GM23338 (cell line): ENCODE measurements around the gene S1PR2. TPM values are rescaled to one million over a fixed set of nuclear protein-coding genes. Genes with fewer than 3 reads are reported as not detected.

Experiments used
- ATAC-seq: fragments of 200-7000 bp; cut with Tn5 transposase; 3 replicates; pipeline ENCODE4 v1.9.1; 2020
- DNase-seq: peaks from one replicate; pipeline ENCODE4 v3.0.0-alpha.2; 2015; ENCODE audit warnings: low spot score
- H2AFZ ChIP-seq: fragments of 200-600 bp; sonication (generic); 2 replicates; pipeline ENCODE4 v1.8.0; 2016; ENCODE audit warnings: antibody characterized with exemption, mild to moderate bottlenecking, moderate library complexity
- H3F3A ChIP-seq: fragments of 200-600 bp; sonication (generic); replicated peaks from 2 replicates; pipeline ENCODE4 v1.8.0; 2017; ENCODE audit warnings: antibody characterized with exemption, mixed run types, low read depth
- H3K27ac ChIP-seq: fragments of 200-600 bp; sonication (generic); 2 replicates; pipeline ENCODE4 v1.6.1; 2016; ENCODE audit warnings: low read depth
- H3K27me3 ChIP-seq: fragments of 200-600 bp; sonication (generic); 2 replicates; pipeline ENCODE4 v1.8.0; 2016; ENCODE audit warnings: mild to moderate bottlenecking, mixed run types, moderate library complexity; ENCODE audit not compliant: insufficient read depth
- H3K36me3 ChIP-seq: fragments of 200-600 bp; sonication (generic); 2 replicates; pipeline ENCODE4 v1.8.0; 2016; ENCODE audit warnings: mild to moderate bottlenecking; ENCODE audit not compliant: insufficient read depth
- H3K4me1 ChIP-seq: fragments of 200-600 bp; sonication (generic); 2 replicates; pipeline ENCODE4 v1.8.0; 2016; ENCODE audit warnings: mild to moderate bottlenecking, moderate library complexity; ENCODE audit not compliant: insufficient read depth
- H3K4me2 ChIP-seq: fragments of 200-600 bp; sonication (generic); 2 replicates; pipeline ENCODE4 v1.7.1; 2017; ENCODE audit warnings: mixed run types
- H3K4me3 ChIP-seq: fragments of 200-600 bp; sonication (generic); 2 replicates; pipeline ENCODE4 v1.6.1; 2016; ENCODE audit warnings: mixed run types
- H3K79me2 ChIP-seq: fragments of 200-600 bp; sonication (generic); replicated peaks from 2 replicates; pipeline ENCODE4 v1.8.0; 2017; ENCODE audit warnings: mild to moderate bottlenecking; ENCODE audit not compliant: insufficient read depth
- H3K9me2 ChIP-seq: fragments of 200-600 bp; sonication (generic); 2 replicates; pipeline ENCODE4 v1.8.0; 2017; ENCODE audit not compliant: insufficient read depth
- H4K20me1 ChIP-seq: fragments of 200-600 bp; sonication (generic); replicated peaks from 2 replicates; pipeline ENCODE4 v1.8.0; 2017; ENCODE audit warnings: mild to moderate bottlenecking; ENCODE audit not compliant: insufficient read depth
- H3K27ac Mint-ChIP-seq: 2 replicates; pipeline ENCODE4 v1.8.0; 2020; ENCODE audit warnings: inconsistent platforms, mild to moderate bottlenecking, moderate library complexity, mixed read lengths
- H3K27me3 Mint-ChIP-seq: 3 replicates; pipeline ENCODE4 v1.8.0; 2022; ENCODE audit warnings: low read depth, mild to moderate bottlenecking, moderate library complexity, mixed read lengths, inconsistent platforms; ENCODE audit not compliant: insufficient read depth, poor library complexity
- H3K36me3 Mint-ChIP-seq: 3 replicates; pipeline ENCODE4 v1.8.0; 2021; ENCODE audit warnings: low read depth, mild to moderate bottlenecking, inconsistent platforms, moderate library complexity, mixed read lengths
- H3K4me1 Mint-ChIP-seq: 3 replicates; pipeline ENCODE4 v1.8.0; 2020; ENCODE audit warnings: mild to moderate bottlenecking, inconsistent platforms, mixed read lengths
- H3K4me3 Mint-ChIP-seq: 3 replicates; pipeline ENCODE4 v1.8.0; 2021; ENCODE audit warnings: moderate library complexity, mild to moderate bottlenecking, inconsistent platforms, mixed read lengths
- H3K9me3 Mint-ChIP-seq: 3 replicates; pipeline ENCODE4 v1.8.0; 2020; ENCODE audit warnings: moderate library complexity, mild to moderate bottlenecking, inconsistent platforms, mixed read lengths
- CREB1 ChIP-seq: fragments of 250-450 bp; sonication (Bioruptor Pico); IDR thresholded peaks from 2 replicates; pipeline ENCODE4 v1.5.0; 2020; ENCODE audit warnings: low read depth, mild to moderate bottlenecking, moderate library complexity
- ETS1 ChIP-seq: IDR thresholded peaks from 2 replicates; pipeline ENCODE4 v1.6.1; 2016; ENCODE audit warnings: antibody characterized with exemption
- EZH2 ChIP-seq: fragments of 200-600 bp; sonication (generic); IDR thresholded peaks from one replicate; pipeline ENCODE4 v1.8.0; 2017; ENCODE audit warnings: antibody characterized with exemption, mild to moderate bottlenecking, low read depth; ENCODE audit not compliant: unreplicated experiment
- NANOG ChIP-seq: IDR thresholded peaks from 2 replicates; pipeline ENCODE4 v1.6.1; 2016; ENCODE audit warnings: antibody characterized with exemption, borderline replicate concordance
- POLR2AphosphoS5 ChIP-seq: IDR thresholded peaks from 2 replicates; pipeline ENCODE4 v1.6.1; 2016; ENCODE audit warnings: antibody characterized with exemption, low read depth
- REST ChIP-seq: IDR thresholded peaks from one replicate; pipeline ENCODE4 v1.6.1; 2018; ENCODE audit warnings: antibody characterized with exemption; ENCODE audit not compliant: unreplicated experiment
- STAT1 ChIP-seq: IDR thresholded peaks from one replicate; pipeline ENCODE4 v1.6.1; 2016; ENCODE audit warnings: antibody characterized with exemption; ENCODE audit not compliant: unreplicated experiment
- ZNF114 ChIP-seq: fragments of 250-450 bp; sonication (Bioruptor Pico); IDR thresholded peaks from 2 replicates; pipeline ENCODE4 v1.5.0; 2020; ENCODE audit warnings: mild to moderate bottlenecking, moderate library complexity
- ZNF331 ChIP-seq: fragments of 250-450 bp; sonication (Bioruptor Pico); IDR thresholded peaks from 2 replicates; pipeline ENCODE4 v1.5.0; 2020; ENCODE audit warnings: low read depth, mild to moderate bottlenecking, moderate library complexity
- ZNF462 ChIP-seq: fragments of 250-450 bp; sonication (Bioruptor Pico); IDR thresholded peaks from 2 replicates; pipeline ENCODE4 v1.5.0; 2020; ENCODE audit warnings: mild to moderate bottlenecking, moderate library complexity
- polyA plus RNA-seq: library from polyadenylated mRNA; unstranded; fragments of >200 nt; fragmentation: Nextera tagmentation; extraction: Ambion mirVana; gene quantifications from 2 replicates; pipeline ENCODE4 v1.2.1, GENCODE V29; 2016
- total RNA-seq: library from RNA; depleted of rRNA; stranded (reverse); fragments of >200 nt; shearing (Covaris generic); gene quantifications from 2 replicates; pipeline ENCODE4 v1.2.3, GENCODE V29; 2014

Gene S1PR2
- total and polyA plus RNA-seq, 2 experiments from 2014 or later: 9.2 to 13.9 TPM

- Histone ChIP-seq H3K79me2 (peaks cover 64% of the 10 kb centered on the region), H3K4me3 (no peak overlapping the region), H3K4me2 (no peak overlapping the region), H3K36me3 (peaks cover 33% of the 10 kb centered on the region), H3K27ac (no peak overlapping the region), H3F3A (0 out of 2 replicates have a peak, but pooled peaks cover 2% of the 10 kb centered on the region), H3K9me2 (no peaks in the 10 kb centered on the region), H4K20me1 (peaks cover 42% of the 10 kb centered on the region), H2AFZ (no peak overlapping the region), H3K27me3 (no peaks in the 10 kb centered on the region), H3K4me1 (no peaks in the 10 kb centered on the region)
- no peak for ATAC-seq
- DNase-seq: no peak
- no peaks in the 10 kb centered on the region for H3K9me3 Mint-ChIP-seq
- TF ChIP-seq ETS1 (no peak), STAT1 (no peak), ZNF114 (no peak), ZNF331 (CRISPR knock-in tag) (no peak)
- no peak overlapping the region for H3K4me3 Mint-ChIP-seq
- no peaks in the 10 kb centered on the region for H3K4me1 Mint-ChIP-seq
- peaks cover 1% of the 10 kb centered on the region for H3K27me3 Mint-ChIP-seq
- H3K36me3 Mint-ChIP-seq: peaks cover 54% of the 10 kb centered on the region
- H3K27ac Mint-ChIP-seq: no peak overlapping the region
These were observed 49.1 kb downstream of the S1PR2 start for GRCh38 chr19:10182076-10182475.

- Histone ChIP-seq H3K9me2 (no peaks in the 10 kb centered on the region), H3K27ac (no peak overlapping the region), H3K4me2 (no peak overlapping the region), H3K79me2 (peaks cover 49% of the 10 kb centered on the region), H3K4me3 (no peak overlapping the region), H3K36me3 (peaks cover 47% of the 10 kb centered on the region), H4K20me1 (peaks cover 33% of the 10 kb centered on the region), H3K4me1 (no peaks in the 10 kb centered on the region), H3F3A (0 out of 2 replicates have a peak, but pooled peaks cover 2% of the 10 kb centered on the region), H2AFZ (no peak overlapping the region), H3K27me3 (no peaks in the 10 kb centered on the region)
- Mint-ChIP-seq H3K4me3 (no peak overlapping the region), H3K36me3 (peaks cover 58% of the 10 kb centered on the region), H3K4me1 (no peaks in the 10 kb centered on the region), H3K9me3 (no peaks in the 10 kb centered on the region), H3K27me3 (peaks cover 2% of the 10 kb centered on the region), H3K27ac (no peak overlapping the region)
- ATAC-seq: no peak
- DNase-seq: no peak
- no peak for TF ChIP-seq STAT1
- no peak for TF ChIP-seq CREB1 (CRISPR knock-in tag)
- TF ChIP-seq NANOG: no peak
- no peak for TF ChIP-seq ZNF114
- no peak for TF ChIP-seq POLR2AphosphoS5
- TF ChIP-seq REST: no peak
- no peak for TF ChIP-seq ZNF331 (CRISPR knock-in tag)
- TF ChIP-seq ZNF462 (CRISPR knock-in tag): no peak
- TF ChIP-seq EZH2: no peak
- TF ChIP-seq ETS1: no peak
These were observed 50.7 kb downstream of the S1PR2 start for GRCh38 chr19:10180459-10180858.
